AG04450 (cell line): Measurements from ENCODE around the gene NDFIP1. TPM values are rescaled to one million over a fixed set of nuclear protein-coding genes. Genes with fewer than 3 reads are reported as not detected.

Source experiments
- CTCF ChIA-PET: fragments of 300-600, 350-600 bp; formaldehyde crosslinking; extraction: SDS; loops from one replicate; lab custom pipeline; 2022; ENCODE audit warnings: antibody characterized with exemption, inconsistent platforms; lab: Charles Lee
- POLR2A ChIA-PET: fragments of 350-600 bp; formaldehyde crosslinking; extraction: SDS; loops from one replicate; lab custom pipeline; 2021; ENCODE audit warnings: antibody characterized with exemption, inconsistent platforms; lab: Yijun Ruan, JAX
- DNase-seq: peaks from one replicate; pipeline ENCODE4 v3.0.0-alpha.2; 2011; ENCODE audit warnings: low read depth, low spot score
- H3K27ac ChIP-seq: one replicate; pipeline ENCODE4 v1.5.1; 2012; ENCODE audit warnings: low read depth, low read length, control low read depth
- H3K27me3 ChIP-seq: one replicate; pipeline ENCODE4 v1.6.0; 2012; ENCODE audit warnings: low read length; ENCODE audit not compliant: control insufficient read depth, insufficient read depth
- H3K4me3 ChIP-seq: 2 replicates; pipeline ENCODE4 v1.5.1; 2011; ENCODE audit warnings: mild to moderate bottlenecking, low read depth, low read length, control low read depth
- H3K9me3 ChIP-seq: 2 replicates; pipeline ENCODE4 v1.5.1; 2012; ENCODE audit warnings: low read length; ENCODE audit not compliant: control insufficient read depth, insufficient read depth
- polyA plus RNA-seq: library from polyadenylated mRNA; depleted of rRNA; stranded (reverse); fragments of >200 nt; gene quantifications from 2 replicates; pipeline ENCODE4 v1.2.3, GENCODE V29; 2011
- TF ChIP-seq, protein P1 (sequence below): IDR thresholded peaks from 2 replicates; pipeline ENCODE4 v1.5.1; 2011; ENCODE audit warnings: low read depth, low read length, control low read depth, inconsistent platforms

Gene NDFIP1
- polyA plus RNA-seq, 1 experiment: 31.9 TPM

DNA sequence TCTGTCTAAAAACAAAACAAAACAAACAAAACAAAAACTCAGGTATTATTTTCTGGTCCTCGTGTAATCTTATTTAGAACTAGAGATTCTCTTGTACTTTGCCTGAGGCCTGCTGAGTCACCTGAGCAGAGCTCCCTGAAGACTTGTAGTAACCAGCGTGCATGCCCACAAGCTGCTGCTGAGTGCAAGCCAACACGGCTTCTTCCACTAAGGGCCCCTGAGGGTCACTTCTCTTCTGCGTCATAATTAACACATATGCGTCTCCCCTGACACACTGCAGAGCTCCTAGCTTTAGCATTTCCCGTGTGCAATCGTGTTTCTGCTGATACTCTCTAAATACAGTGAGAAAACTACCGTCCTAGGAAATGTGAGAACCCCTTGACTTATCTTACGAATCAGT is 10.9 kb upstream of the NDFIP1 start:
- ChIA-PET CTCF (no interaction called here), POLR2A (no interaction called here)
- Histone ChIP-seq H3K27me3 (no peaks in the 10 kb centered on the region), H3K27ac (no peak overlapping the region), H3K9me3 (no peaks in the 10 kb centered on the region), H3K4me3 (no peak overlapping the region)
- no peak for DNase-seq
- TF ChIP-seq, protein P1, sequence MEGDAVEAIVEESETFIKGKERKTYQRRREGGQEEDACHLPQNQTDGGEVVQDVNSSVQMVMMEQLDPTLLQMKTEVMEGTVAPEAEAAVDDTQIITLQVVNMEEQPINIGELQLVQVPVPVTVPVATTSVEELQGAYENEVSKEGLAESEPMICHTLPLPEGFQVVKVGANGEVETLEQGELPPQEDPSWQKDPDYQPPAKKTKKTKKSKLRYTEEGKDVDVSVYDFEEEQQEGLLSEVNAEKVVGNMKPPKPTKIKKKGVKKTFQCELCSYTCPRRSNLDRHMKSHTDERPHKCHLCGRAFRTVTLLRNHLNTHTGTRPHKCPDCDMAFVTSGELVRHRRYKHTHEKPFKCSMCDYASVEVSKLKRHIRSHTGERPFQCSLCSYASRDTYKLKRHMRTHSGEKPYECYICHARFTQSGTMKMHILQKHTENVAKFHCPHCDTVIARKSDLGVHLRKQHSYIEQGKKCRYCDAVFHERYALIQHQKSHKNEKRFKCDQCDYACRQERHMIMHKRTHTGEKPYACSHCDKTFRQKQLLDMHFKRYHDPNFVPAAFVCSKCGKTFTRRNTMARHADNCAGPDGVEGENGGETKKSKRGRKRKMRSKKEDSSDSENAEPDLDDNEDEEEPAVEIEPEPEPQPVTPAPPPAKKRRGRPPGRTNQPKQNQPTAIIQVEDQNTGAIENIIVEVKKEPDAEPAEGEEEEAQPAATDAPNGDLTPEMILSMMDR: no peak

DNA sequence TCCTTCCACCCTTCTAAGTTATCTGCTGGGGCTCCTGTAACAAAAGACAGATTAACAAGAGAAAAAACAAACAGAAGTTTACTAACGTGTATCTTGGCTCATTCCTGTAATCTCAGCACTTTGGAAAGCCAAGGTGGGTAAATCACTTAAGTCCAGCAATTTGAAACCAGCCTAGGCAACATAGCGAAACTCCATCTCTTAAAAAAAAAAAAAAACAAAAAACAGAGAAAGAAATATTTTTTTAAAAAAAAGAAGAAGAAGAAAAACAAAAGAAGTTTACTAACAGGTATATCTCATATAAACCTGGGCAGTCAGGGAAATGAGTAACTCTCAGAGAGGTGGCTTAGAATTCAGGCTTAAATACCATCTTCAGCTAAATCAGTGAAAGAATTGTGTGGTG is 10.3 kb upstream of the NDFIP1 start:
- Histone ChIP-seq H3K27me3 (no peaks in the 10 kb centered on the region), H3K9me3 (no peaks in the 10 kb centered on the region), H3K27ac (no peak overlapping the region), H3K4me3 (no peak overlapping the region)
- TF ChIP-seq, protein P1: no peak
- no peak for DNase-seq
- POLR2A ChIA-PET: no interaction called here
- CTCF ChIA-PET: no interaction called here

DNA sequence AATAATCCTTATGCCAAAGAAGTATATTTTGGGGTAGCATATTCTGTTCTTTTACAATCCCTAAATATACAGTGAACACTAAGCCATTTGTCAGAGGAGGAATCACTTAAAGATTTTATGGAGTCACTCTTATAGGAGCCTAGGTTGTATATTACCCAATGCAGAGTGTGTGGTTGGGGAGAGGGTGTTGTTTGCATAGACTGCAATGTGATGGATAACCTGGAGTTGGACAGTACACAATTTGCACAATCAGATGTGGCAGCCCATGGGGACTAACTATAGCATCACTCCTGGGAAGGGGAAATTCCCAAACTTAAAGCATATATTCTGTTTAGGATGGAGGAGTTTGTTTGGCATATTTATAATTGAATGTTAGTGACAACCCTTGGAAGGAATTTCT is 9.6 kb upstream of the NDFIP1 start:
- Histone ChIP-seq H3K27ac (no peak overlapping the region), H3K27me3 (no peaks in the 10 kb centered on the region), H3K9me3 (no peaks in the 10 kb centered on the region), H3K4me3 (no peak overlapping the region)
- CTCF ChIA-PET: no interaction called here
- TF ChIP-seq, protein P1: no peak
- no peak for DNase-seq
- POLR2A ChIA-PET: no interaction called here

DNA sequence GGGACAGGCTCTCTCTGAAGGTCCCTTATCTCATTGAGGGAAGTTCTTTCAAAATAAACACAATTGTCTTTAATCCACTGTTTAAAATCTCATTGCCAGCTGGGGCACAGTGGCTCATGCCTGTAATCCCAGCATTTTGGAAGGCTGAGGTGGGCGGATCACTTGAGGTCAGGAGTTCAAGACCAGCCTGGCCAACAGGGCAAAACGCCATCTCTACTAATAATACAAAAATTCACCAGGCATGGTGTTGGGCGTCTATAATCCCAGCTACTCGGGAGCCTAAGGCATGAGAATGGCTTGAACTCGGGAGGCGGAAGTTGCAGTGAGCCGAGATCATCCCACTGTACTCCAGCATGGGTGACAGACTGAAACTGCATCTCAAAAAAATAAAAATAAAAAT is 8.3 kb upstream of the NDFIP1 start:
- ChIA-PET POLR2A (no interaction called here), CTCF (no interaction called here)
- H3K27ac ChIP-seq: no peak overlapping the region
- no peak for DNase-seq
- H3K9me3 ChIP-seq: no peaks in the 10 kb centered on the region
- no peaks in the 10 kb centered on the region for H3K27me3 ChIP-seq
- H3K4me3 ChIP-seq: no peak overlapping the region
- TF ChIP-seq, protein P1: no peak

DNA sequence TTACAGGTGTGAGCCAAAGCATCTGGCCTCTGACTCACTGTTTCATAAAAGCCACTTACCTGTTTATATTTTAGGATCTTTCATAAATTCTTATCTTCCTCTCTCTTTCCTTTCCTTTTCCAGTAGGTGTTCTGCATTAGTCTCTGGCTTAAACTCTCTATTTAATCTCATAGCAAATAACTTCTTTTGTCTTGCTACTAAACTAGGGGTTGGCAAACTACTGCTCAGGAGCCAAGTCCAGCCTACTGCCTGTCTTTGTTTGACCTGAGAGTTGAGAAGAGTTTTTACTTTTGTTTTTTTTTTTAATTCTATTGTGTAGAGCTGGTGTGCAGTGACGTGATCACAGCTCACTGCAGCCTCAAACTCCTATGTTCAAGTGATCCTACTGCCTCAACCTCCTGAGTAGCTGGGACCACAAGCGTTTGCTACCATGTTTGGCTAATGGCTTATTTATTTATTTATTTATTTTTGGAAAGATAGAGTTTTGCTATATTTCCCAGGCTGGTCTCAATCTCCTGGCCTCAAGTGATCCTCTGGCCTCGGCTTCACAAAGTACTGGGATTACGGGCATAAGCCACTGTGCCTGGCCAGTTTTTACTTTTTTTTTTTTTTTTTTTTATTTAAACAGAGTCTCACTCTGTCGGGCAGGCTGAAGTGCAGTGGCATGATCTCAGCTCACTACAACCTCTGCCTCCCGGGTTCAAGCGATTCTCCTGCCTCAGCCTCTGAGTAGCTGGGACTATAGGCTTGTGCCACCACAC is 5.4 kb upstream of the NDFIP1 start:
- Histone ChIP-seq H3K9me3 (no peaks in the 10 kb centered on the region), H3K27me3 (no peaks in the 10 kb centered on the region), H3K4me3 (no peak overlapping the region), H3K27ac (no peak overlapping the region)
- ChIA-PET CTCF (no interaction called here), POLR2A (interaction anchor here (0.7 kb wide), 1 partner anchor 15 kb away, joined by 4 read pairs; no protein-coding TSS in a partner anchor)
- no peak for DNase-seq
- TF ChIP-seq, protein P1: no peak
